H1 (cell line): ENCODE measurements around the gene VDAC2. TPM values are rescaled to one million over a fixed set of nuclear protein-coding genes. Genes with fewer than 3 reads are reported as not detected.
A peak's percentile ranks its signal among the peaks of the same experiment; 100 is the strongest.

ENCODE experiments used
- CTCF ChIA-PET: fragments of 300-600 bp; sonication (Branson Sonifier 250); formaldehyde crosslinking; loops from one replicate; lab custom pipeline; 2021; ENCODE audit not compliant: partially characterized antibody; lab: Charles Lee
- POLR2A ChIA-PET: fragments of 300-600 bp; sonication (Branson Sonifier 250); formaldehyde crosslinking; loops from one replicate; lab custom pipeline; 2021; ENCODE audit warnings: inconsistent platforms; ENCODE audit not compliant: partially characterized antibody; lab: Charles Lee
- DNase-seq, 2 experiments: peaks; one replicate each; pipeline versions ENCODE4 v3.0.0 to v3.0.0-alpha.2; 2010 to 2022; ENCODE audit warnings: low spot score in 2 of 2, low read depth in 1 of 2, mixed read lengths in 1 of 2
- FAIRE-seq: peaks from 2 replicates; lab custom pipeline; 2011; peaks lifted over from hg19 to GRCh38; lab: Jason Lieb, UNC
- H2AFZ ChIP-seq: 2 replicates; pipeline ENCODE4 v1.8.1; 2012; ENCODE audit warnings: low read length, inconsistent platforms
- H2AK5ac ChIP-seq: 2 replicates; pipeline ENCODE4 v1.6.1; 2013; ENCODE audit warnings: low read depth, low read length
- H2BK120ac ChIP-seq: replicated peaks from 2 replicates; pipeline ENCODE3; 2013; ENCODE audit warnings: low read depth, low read length, inconsistent platforms
- H2BK12ac ChIP-seq: 2 replicates; pipeline ENCODE4 v1.6.1; 2013; ENCODE audit warnings: low read depth, low read length
- H2BK15ac ChIP-seq: 2 replicates; pipeline ENCODE4 v1.6.1; 2013; ENCODE audit warnings: low read length
- H2BK20ac ChIP-seq: 2 replicates; pipeline ENCODE4 v1.6.1; 2013; ENCODE audit warnings: low read length
- H2BK5ac ChIP-seq: 2 replicates; pipeline ENCODE4 v1.6.1; 2013; ENCODE audit warnings: low read depth, low read length
- H3K14ac ChIP-seq: 2 replicates; pipeline ENCODE4 v1.6.1; 2013; ENCODE audit warnings: inconsistent platforms; ENCODE audit not compliant: insufficient read length
- H3K18ac ChIP-seq: 2 replicates; pipeline ENCODE4 v1.6.1; 2013; ENCODE audit warnings: low read length; ENCODE audit errors: extremely low read depth
- H3K23ac ChIP-seq: 2 replicates; pipeline ENCODE4 v1.6.1; 2013; ENCODE audit warnings: inconsistent platforms; ENCODE audit not compliant: insufficient read length
- H3K23me2 ChIP-seq: 2 replicates; pipeline ENCODE4 v1.6.1; 2013; ENCODE audit warnings: low read depth, low read length
- H3K27ac ChIP-seq: 2 replicates; pipeline ENCODE4 v1.6.1; 2011; ENCODE audit warnings: low read depth, low read length, inconsistent platforms
- H3K27me3 ChIP-seq, 4 experiments: replicated peaks in 1 of 4; 1 replicate in 1 of 4; 2 replicates in 3 of 4; pipeline versions ENCODE4 v1.6.1 to v1.8.1; 2011 to 2013; ENCODE audit warnings: low read length in 3 of 4, mild to moderate bottlenecking in 3 of 4, inconsistent platforms in 2 of 4, mixed read lengths in 2 of 4, moderate library complexity in 1 of 4; ENCODE audit not compliant: control insufficient read depth in 3 of 4, insufficient read depth in 3 of 4; ENCODE audit errors: extremely low read depth in 1 of 4
- H3K36me3 ChIP-seq, 4 experiments: 2 replicates each; pipeline versions ENCODE4 v1.6.1 to v1.8.1; 2011 to 2013; ENCODE audit warnings: mild to moderate bottlenecking in 4 of 4, low read length in 3 of 4, moderate library complexity in 2 of 4, control low read depth in 1 of 4, inconsistent platforms in 1 of 4; ENCODE audit not compliant: insufficient read depth in 4 of 4, control insufficient read depth in 2 of 4
- H3K4ac ChIP-seq: replicated peaks from 2 replicates; pipeline ENCODE3; 2013; ENCODE audit warnings: low read length, low read depth, mixed read lengths, inconsistent platforms; ENCODE audit not compliant: insufficient read length
- H3K4me1 ChIP-seq, 4 experiments: replicated peaks in 1 of 4; 1 replicate in 1 of 4; 2 replicates in 3 of 4; pipeline versions ENCODE4 v1.6.1 to v1.8.1; 2011 to 2013; ENCODE audit warnings: low read length in 3 of 4, inconsistent platforms in 2 of 4, mixed read lengths in 1 of 4; ENCODE audit not compliant: insufficient read depth in 4 of 4, control insufficient read depth in 3 of 4
- H3K4me2 ChIP-seq, 2 experiments: 2 replicates each; pipeline versions ENCODE4 v1.6.1 to v1.8.1; 2011 to 2013; ENCODE audit warnings: low read depth in 2 of 2, low read length in 2 of 2, control low read depth in 1 of 2, inconsistent platforms in 1 of 2, mild to moderate bottlenecking in 1 of 2; ENCODE audit not compliant: insufficient read depth in 1 of 2
- H3K4me3 ChIP-seq, 4 experiments: fragments of 200-600, 300-600 bp in 1 of 4; sonication (generic), shearing (Covaris generic), sonication (Bioruptor Twin) in 1 of 4; 2 replicates each; pipeline versions ENCODE4 v1.5.1 to v1.8.1; 2011 to 2016; ENCODE audit warnings: low read length in 4 of 4, low read depth in 3 of 4, control low read depth in 2 of 4, inconsistent platforms in 2 of 4, mild to moderate bottlenecking in 2 of 4, mixed read lengths in 1 of 4, moderate library complexity in 1 of 4; ENCODE audit not compliant: insufficient read depth in 2 of 4; ENCODE audit errors: extremely low read depth in 1 of 4
- H3K56ac ChIP-seq: replicated peaks from 2 replicates; pipeline ENCODE3; 2013; ENCODE audit warnings: low read depth, mild to moderate bottlenecking, mixed read lengths, low read length, inconsistent platforms; ENCODE audit not compliant: insufficient read length
- H3K79me1 ChIP-seq: 2 replicates; pipeline ENCODE4 v1.6.1; 2013; ENCODE audit warnings: low read depth, low read length, control low read depth
- H3K79me2 ChIP-seq, 2 experiments: 2 replicates each; pipeline versions ENCODE4 v1.6.1 to v1.8.1; 2012 to 2013; ENCODE audit warnings: low read length in 2 of 2, mild to moderate bottlenecking in 2 of 2, inconsistent platforms in 1 of 2; ENCODE audit not compliant: insufficient read depth in 2 of 2, control insufficient read depth in 1 of 2
- H3K9ac ChIP-seq, 4 experiments: replicated peaks in 1 of 4; 1 replicate in 1 of 4; 2 replicates in 3 of 4; pipeline versions ENCODE4 v1.6.1 to v1.8.1; 2011 to 2013; ENCODE audit warnings: low read depth in 3 of 4, low read length in 3 of 4, control low read depth in 2 of 4, mild to moderate bottlenecking in 2 of 4, moderate library complexity in 2 of 4, inconsistent platforms in 1 of 4; ENCODE audit errors: extremely low read depth in 1 of 4
- H3K9me3 ChIP-seq, 2 experiments: 2 replicates each; pipeline versions ENCODE4 v1.6.1 to v1.8.1; 2012 to 2013; ENCODE audit warnings: mild to moderate bottlenecking in 2 of 2, moderate library complexity in 2 of 2, control low read depth in 1 of 2, inconsistent platforms in 1 of 2, low read depth in 1 of 2, low read length in 1 of 2, mixed read lengths in 1 of 2; ENCODE audit not compliant: insufficient read depth in 2 of 2
- H4K20me1 ChIP-seq, 2 experiments: replicated peaks in 1 of 2; 2 replicates each; pipeline versions ENCODE3 to v1.8.1; 2011 to 2013; ENCODE audit warnings: inconsistent platforms in 2 of 2, low read length in 2 of 2, mild to moderate bottlenecking in 1 of 2; ENCODE audit not compliant: insufficient read depth in 2 of 2, control insufficient read depth in 1 of 2
- H4K5ac ChIP-seq: 2 replicates; pipeline ENCODE4 v1.6.1; 2013; ENCODE audit warnings: low read length, low read depth, mixed read lengths, inconsistent platforms; ENCODE audit not compliant: insufficient read length
- H4K8ac ChIP-seq: 2 replicates; pipeline ENCODE4 v1.8.0; 2013; ENCODE audit warnings: mild to moderate bottlenecking, moderate library complexity, low read length, inconsistent platforms; ENCODE audit not compliant: insufficient read depth; ENCODE audit errors: extremely low read depth
- H4K91ac ChIP-seq: replicated peaks from 2 replicates; pipeline ENCODE3; 2013; ENCODE audit warnings: low read length, mixed read lengths, inconsistent platforms; ENCODE audit not compliant: insufficient read length
- CEBPB ChIP-seq: IDR thresholded peaks from 2 replicates; pipeline ENCODE4 v1.6.1; 2012; ENCODE audit warnings: low read depth, low read length
- FOSL1 ChIP-seq: IDR thresholded peaks from 2 replicates; pipeline ENCODE4 v1.6.1; 2011; ENCODE audit warnings: mild to moderate bottlenecking, low read depth, low read length, moderate library complexity; ENCODE audit not compliant: insufficient read depth
- HDAC2 ChIP-seq, 2 experiments: fragments of 300-600 bp in 1 of 2; sonication (generic) in 1 of 2; IDR thresholded peaks; 2 replicates each; pipeline ENCODE4 v1.6.1; 2011 to 2012; ENCODE audit warnings: low read depth in 2 of 2, low read length in 2 of 2, mild to moderate bottlenecking in 2 of 2, moderate library complexity in 2 of 2, borderline replicate concordance in 1 of 2, inconsistent platforms in 1 of 2
- KDM1A ChIP-seq: fragments of 200-600, 300-600 bp; sonication (generic); IDR thresholded peaks from 2 replicates; pipeline ENCODE4 v1.7.1; 2016; ENCODE audit warnings: mild to moderate bottlenecking, low read length, borderline replicate concordance
- MAX ChIP-seq: IDR thresholded peaks from 2 replicates; pipeline ENCODE4 v1.6.1; 2012; ENCODE audit warnings: inconsistent platforms
- RAD21 ChIP-seq, 2 experiments: IDR thresholded peaks in 1 of 2; conservative IDR thresholded peaks in 1 of 2; 2 replicates each; pipeline ENCODE4 v1.6.1; 2011; ENCODE audit warnings: low read depth in 2 of 2, low read length in 2 of 2, improper control_type of control experiment in 1 of 2, inconsistent platforms in 1 of 2, mild to moderate bottlenecking in 1 of 2, moderate library complexity in 1 of 2
- SAP30 ChIP-seq: fragments of 300-600 bp; sonication (generic); IDR thresholded peaks from 2 replicates; pipeline ENCODE4 v1.7.1; 2012; ENCODE audit warnings: low read length, moderate library complexity, mild to moderate bottlenecking, inconsistent platforms; ENCODE audit not compliant: insufficient read depth, insufficient replicate concordance
- SUZ12 ChIP-seq: fragments of 200-600 bp; sonication (generic); IDR thresholded peaks from 2 replicates; pipeline ENCODE4 v1.6.1; 2012; ENCODE audit warnings: mild to moderate bottlenecking, inconsistent platforms, low read length, moderate library complexity, mixed read lengths
- TAF7 ChIP-seq: optimal IDR thresholded peaks from 2 replicates; pipeline ENCODE3; 2011; ENCODE audit warnings: low read depth, mild to moderate bottlenecking, inconsistent platforms, low read length, moderate library complexity, borderline replicate concordance
- TBP ChIP-seq: IDR thresholded peaks from 2 replicates; pipeline ENCODE4 v1.6.1; 2011; ENCODE audit warnings: low read depth, low read length, improper control_type of control experiment
- WGBS, 2 experiments: shearing (Covaris generic) in 1 of 2; methylation state at CpG; one replicate each; pipeline versions ENCODE4 v1.1.6 to v1.1.7; 2013 to 2015; ENCODE audit warnings: low lambda C conversion rate in 2 of 2, mixed read lengths in 2 of 2, inconsistent platforms in 1 of 2, low coverage in 1 of 2, missing lambda C conversion rate in 1 of 2; ENCODE audit not compliant: insufficient replicate concordance in 2 of 2, insufficient coverage in 1 of 2, insufficient read length in 1 of 2; ENCODE audit errors: extremely low coverage in 1 of 2, missing lambda C conversion rate in 1 of 2; 5-methylcytosine and 5-hydroxymethylcytosine counted together
- polyA plus RNA-seq, 7 experiments: library from polyadenylated mRNA; depleted of rRNA in 3 of 7; stranded (reverse) in 5 of 7; unstranded in 2 of 7; fragments of >200 nt in 5 of 7; fragments of 200-250 nt in 2 of 7; gene quantifications; 1 replicate in 5 of 7; 2 replicates in 1 of 7; 4 replicates in 1 of 7; pipeline versions ENCODE4 v1.2.1 to v1.2.3, GENCODE V29; 2011 to 2013; ENCODE audit warnings: missing spikeins in 2 of 7, mixed read lengths in 2 of 7
- total RNA-seq: library from RNA; stranded (reverse); fragmentation: NEBNext Ultra II Directional; extraction: Animal tissue kit (Norgen Biotek cat#: 25700); gene quantifications from 2 replicates; pipeline ENCODE4 v1.2.1, GENCODE V29; 2021

The VDAC2 gene
- total and polyA plus RNA-seq, 2 of the 8 experiments (the other 6 are each of a cell fraction or from before 2014, with no cell fraction given): 89.8 to 284 TPM

GRCh38 chr10:75245354-75246250, 35.0 kb downstream of the VDAC2 start:
- ChIA-PET CTCF (interaction anchor here (0.6 to 4.2 kb wide), 4 partner anchors 9 to 991 kb away, joined by 3 to 29 read pairs (median 3); partner anchors contain the start of gene COMTD1), POLR2A (interaction anchor here (0.9 kb wide), 1 partner anchor 12 kb away, joined by 3 read pairs; no protein-coding TSS in a partner anchor)
- WGBS, 2 experiments: 73% methylated on average over 10 of the region's 10 CpGs; no CpG with 5 or more reads in 1 of the 2 experiments
- FAIRE-seq: no peak
- H2BK20ac ChIP-seq: no peak overlapping the region
- peak overlapping the region in 1 of 2 experiments; percentile 30; a peak in 2 of 4 replicates for H3K4me2 ChIP-seq
- H3K18ac ChIP-seq: peak overlapping the region; percentile 36; the same call in 1 of the 2 replicates
- H3K4me3 ChIP-seq: no peak overlapping the region
- peaks cover 0 to 6% (median 4%) of the 10 kb centered on the region in 4 experiments; a peak in 4 of 7 replicates for H3K4me1 ChIP-seq
- H2BK15ac ChIP-seq: peak overlapping the region; percentile 40
- no peak overlapping the region for H4K5ac ChIP-seq
- no peak overlapping the region for H2BK12ac ChIP-seq
- no peak for DNase-seq
- no peaks in the 10 kb centered on the region for H3K79me2 ChIP-seq
- no peak overlapping the region for H3K9ac ChIP-seq
- H3K27ac ChIP-seq: no peak overlapping the region
- no peak overlapping the region for H2AK5ac ChIP-seq
- no peak overlapping the region for H3K4ac ChIP-seq
- H3K9me3 ChIP-seq: no peaks in the 10 kb centered on the region
- H4K8ac ChIP-seq: no peak overlapping the region
- no peak overlapping the region for H3K14ac ChIP-seq
- H3K79me1 ChIP-seq: no peaks in the 10 kb centered on the region
- H3K23ac ChIP-seq: no peak overlapping the region
- no peak overlapping the region for H4K91ac ChIP-seq
- H2BK5ac ChIP-seq: no peak overlapping the region; the same call in 1 of the 2 replicates
- H2BK120ac ChIP-seq: no peak overlapping the region
- no peaks in the 10 kb centered on the region for H4K20me1 ChIP-seq
- H2AFZ ChIP-seq: no peak overlapping the region
- H3K27me3 ChIP-seq: 0 out of 7 replicates have a peak, but pooled peaks cover 0 to 2% (median 0%) of the 10 kb centered on the region in 4 experiments
- H3K23me2 ChIP-seq: no peaks in the 10 kb centered on the region
- H3K56ac ChIP-seq: no peak overlapping the region
- no peaks in the 10 kb centered on the region for H3K36me3 ChIP-seq
- TF ChIP-seq RAD21 (IDR thresholded peaks at IDR 0.05 in 1 of 2, conservative IDR thresholded peaks at IDR 0.05 in 1 of 2; ENCODE audit: low read depth in 2 of 2, low read length in 2 of 2) (no peak), SAP30 (no peak), CEBPB (no peak), KDM1A (no peak), SUZ12 (no peak), TBP (no peak), HDAC2 (IDR thresholded peaks at IDR 0.05; ENCODE audit: borderline replicate concordance in 1 of 2, low read depth in 2 of 2, low read length in 2 of 2) (no peak), MAX (no peak), FOSL1 (no peak), TAF7 (no peak)
